T-helper 1 cell treated with Interleukin-12 subunit alpha and Interleukin-12 subunit beta and Interleukin-4 antibody, amounts not matched to agents 30 ng/mL and 1 ng/mL, for 36 hours (primary cell): ENCODE data around the gene MTARC1. TPM values are rescaled to one million over a fixed set of nuclear protein-coding genes. Genes with fewer than 3 reads are reported as not detected.

Experiments used
- intact Hi-C: fragments of 100-400 bp; cut with micrococcal nuclease; formaldehyde crosslinking; loops from one replicate; pipeline ENCODE4 v1.15.1; 2024
- total RNA-seq: library from RNA; stranded (reverse); gene quantifications from 2 replicates; pipeline ENCODE4 v1.2.3, GENCODE V29; 2022

Gene MTARC1
- total RNA-seq = not detected in 2 replicates

GRCh38 chr1:220786337-220787068 lies at the start of gene MTARC1:
TSS of gene MTARC1 (plus strand) at chr1:220786913. CDS start at chr1:220786945, 32 bp downstream.
- intact Hi-C loops = no loop called here

GRCh38 chr1:220741349-220741748 lies 45.4 kb upstream of the MTARC1 start:
- intact Hi-C loops = no loop called here

GRCh38 chr1:220741825-220742224 lies 44.9 kb upstream of the MTARC1 start:
- intact Hi-C loops = no loop called here

GRCh38 chr1:220742520-220742919 lies 44.2 kb upstream of the MTARC1 start:
- intact Hi-C loops = no loop called here

- intact Hi-C loops = no loop called here
These were observed 39.9 kb upstream of the MTARC1 start for GRCh38 chr1:220746851-220747250.

- intact Hi-C loops = no loop called here
These were observed 39.1 kb upstream of the MTARC1 start for GRCh38 chr1:220747437-220748088.

DNA sequence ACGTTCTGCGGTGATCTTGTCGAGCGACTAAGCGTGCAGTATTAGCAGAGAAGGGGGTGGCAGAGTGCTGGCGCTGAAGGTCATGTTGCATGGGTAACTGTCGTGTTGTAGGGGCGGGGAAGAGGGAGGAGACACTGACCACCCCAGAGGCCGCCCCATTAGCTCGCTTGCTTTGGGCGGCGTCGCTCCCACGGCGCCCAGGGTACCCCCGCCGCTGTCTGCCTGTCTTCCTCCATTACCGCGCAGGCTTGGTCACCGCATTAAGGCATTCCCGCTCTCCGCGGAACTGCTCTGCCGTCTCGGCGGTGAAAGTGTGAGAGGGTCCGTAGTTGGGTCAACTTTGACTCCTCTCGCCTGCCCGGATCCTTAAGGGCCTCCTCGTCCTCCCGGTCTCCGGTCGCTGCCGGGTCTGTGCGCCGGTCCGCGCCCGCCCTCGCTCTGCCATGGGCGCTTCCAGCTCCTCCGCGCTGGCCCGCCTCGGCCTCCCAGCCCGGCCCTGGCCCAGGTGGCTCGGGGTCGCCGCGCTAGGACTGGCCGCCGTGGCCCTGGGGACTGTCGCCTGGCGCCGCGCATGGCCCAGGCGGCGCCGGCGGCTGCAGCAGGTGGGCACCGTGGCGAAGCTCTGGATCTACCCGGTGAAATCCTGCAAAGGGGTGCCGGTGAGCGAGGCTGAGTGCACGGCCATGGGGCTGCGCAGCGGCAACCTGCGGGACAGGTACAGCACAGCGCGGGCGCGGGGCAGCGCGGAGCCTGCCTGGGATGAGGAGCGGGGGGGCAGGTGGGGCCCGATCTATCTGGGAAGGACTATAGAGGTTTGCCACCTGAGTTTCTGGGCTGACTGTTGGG lies 38.4 kb upstream of the MTARC1 start, which contains the start of gene MTARC2:
Gene MTARC2, plus strand, starts transcription at position 234 of the 846 bp plus-strand sequence. Its CDS starts 210 bp downstream, at position 444.
- intact Hi-C loops = no loop called here

DNA sequence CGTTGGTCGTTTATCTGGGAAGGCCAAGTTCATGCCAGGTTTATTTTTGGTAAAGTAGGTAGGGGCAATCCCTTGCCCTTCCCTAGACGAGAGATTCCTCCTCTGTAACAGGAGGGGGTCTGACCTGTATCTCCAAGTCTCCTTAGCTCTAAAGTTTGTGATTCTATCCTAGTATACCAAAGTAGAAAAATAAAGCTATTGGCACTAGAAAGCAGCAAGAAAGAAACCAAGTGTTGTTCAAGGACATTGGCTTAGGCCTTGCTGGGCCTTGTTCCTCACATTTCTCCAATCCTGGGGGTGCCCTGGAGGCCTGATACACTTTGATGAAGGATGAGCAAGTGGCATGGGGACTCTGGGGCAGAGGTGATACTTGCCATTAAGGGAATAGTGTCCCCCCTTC lies 37.8 kb upstream of the MTARC1 start:
- intact Hi-C loops = no loop called here

DNA sequence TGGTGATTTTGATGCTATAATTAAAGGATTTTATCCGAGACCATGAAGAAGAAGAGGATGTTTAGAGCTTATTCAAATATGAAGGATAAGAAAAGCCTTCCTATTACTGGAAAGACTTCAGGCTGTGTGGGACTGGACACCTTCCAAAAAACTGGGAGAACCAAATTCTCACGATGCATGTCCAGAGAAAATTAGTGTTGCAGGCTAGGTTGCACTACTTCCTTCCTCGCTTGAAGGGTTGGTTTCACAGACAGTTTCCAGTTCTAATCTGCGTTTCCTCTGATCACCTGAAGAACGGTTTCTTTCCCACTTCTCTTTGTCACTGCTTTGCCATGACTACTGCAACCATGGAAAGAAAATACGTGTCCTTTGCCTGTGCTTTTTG lies 36.6 kb upstream of the MTARC1 start:
- intact Hi-C loops = no loop called here

DNA sequence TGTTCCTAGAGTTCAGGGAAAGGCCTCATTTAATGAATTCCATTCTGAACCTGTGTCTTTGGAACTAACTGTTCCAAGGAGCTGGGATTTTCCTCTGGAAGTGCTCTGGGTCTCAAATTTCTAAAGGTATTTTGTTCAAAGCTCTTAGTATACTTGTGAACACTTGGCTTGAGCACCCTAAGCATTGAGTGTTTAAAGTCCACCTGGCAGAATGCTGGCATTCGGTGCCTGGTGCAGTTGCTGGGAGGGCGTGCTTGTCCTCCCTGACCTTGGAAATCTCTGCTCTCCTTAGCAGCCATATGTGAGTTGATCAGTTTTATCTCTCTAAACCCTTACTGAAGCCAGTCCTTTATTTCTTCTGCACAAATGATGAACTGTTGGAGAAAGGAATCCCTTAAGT lies 35.6 kb upstream of the MTARC1 start:
- intact Hi-C loops = no loop called here

DNA sequence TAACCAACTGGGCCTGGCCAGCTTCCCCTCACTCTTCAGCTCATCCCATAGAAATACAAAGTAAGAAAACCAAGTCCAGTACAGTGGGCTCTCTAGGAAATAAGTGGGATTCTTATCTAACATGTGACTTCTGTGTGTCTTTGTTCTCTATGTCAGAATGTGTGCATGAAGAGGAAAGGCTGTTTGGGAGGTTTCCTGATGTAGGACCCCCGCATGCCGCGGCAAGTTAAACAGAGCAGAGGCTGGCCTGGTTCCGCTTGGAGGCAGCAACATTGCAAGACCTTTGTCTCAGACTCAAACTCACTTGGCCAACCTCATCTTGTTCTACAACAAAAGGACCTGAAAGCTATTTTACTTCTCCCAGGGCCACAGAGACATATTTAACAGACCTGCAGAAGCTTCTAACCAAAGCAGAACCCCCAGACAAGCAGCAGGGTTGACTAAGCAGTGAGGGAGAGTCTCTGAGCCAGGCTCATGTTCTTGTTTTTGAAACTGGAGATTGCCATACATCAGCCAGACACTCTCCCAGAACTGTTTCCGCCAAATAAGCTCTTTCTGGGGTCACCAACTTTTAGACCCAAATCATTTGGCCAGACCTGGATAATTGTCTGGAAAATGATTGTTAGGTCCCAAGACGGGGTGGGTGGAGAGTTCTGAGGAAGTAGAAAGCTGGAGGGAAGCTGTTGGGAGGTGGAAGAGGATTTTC lies 32.3 kb upstream of the MTARC1 start:
- intact Hi-C loops = no loop called here

DNA sequence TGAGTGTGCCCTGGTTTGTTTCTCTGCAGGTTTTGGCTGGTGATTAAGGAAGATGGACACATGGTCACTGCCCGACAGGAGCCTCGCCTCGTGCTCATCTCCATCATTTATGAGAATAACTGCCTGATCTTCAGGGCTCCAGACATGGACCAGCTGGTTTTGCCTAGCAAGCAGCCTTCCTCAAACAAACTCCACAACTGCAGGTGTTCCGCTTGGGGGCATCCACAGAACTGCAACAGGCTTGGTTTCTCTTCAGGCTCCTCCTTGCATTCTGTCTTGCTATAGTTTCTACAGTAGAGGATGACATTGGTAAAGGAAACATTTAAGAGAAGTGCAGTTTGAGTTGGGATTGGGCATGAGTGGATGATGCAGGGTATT lies 31.8 kb upstream of the MTARC1 start:
- intact Hi-C loops = no loop called here

GRCh38 chr1:220755309-220755708 lies 31.4 kb upstream of the MTARC1 start:
- intact Hi-C loops = no loop called here

DNA sequence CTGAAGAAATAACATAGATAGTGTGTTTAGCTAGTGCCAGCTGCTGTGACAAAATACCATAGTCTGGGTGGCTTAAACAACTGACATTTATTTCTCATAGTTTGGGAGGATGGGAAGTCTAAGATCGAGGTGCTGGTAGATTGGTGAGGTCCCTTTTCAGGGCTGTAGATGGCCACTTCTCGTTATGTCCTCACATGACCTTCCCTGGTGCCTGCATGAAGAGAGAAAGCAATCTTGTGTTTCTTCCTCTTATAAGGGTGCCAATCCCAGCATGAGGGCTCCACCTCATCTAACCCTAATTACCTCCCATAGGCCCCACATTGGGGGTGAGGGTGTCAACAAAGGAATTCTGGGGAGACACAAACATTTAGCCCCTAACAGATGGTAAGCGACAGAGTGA lies 29.3 kb upstream of the MTARC1 start:
- intact Hi-C loops = no loop called here

GRCh38 chr1:220759147-220759546 lies 27.6 kb upstream of the MTARC1 start:
- intact Hi-C loops = no loop called here

- intact Hi-C loops = no loop called here
These were observed 24.9 kb upstream of the MTARC1 start for GRCh38 chr1:220761688-220762427.

- intact Hi-C loops = no loop called here
These were observed 22.0 kb upstream of the MTARC1 start for GRCh38 chr1:220764757-220765156.

- intact Hi-C loops = no loop called here
These were observed 19.2 kb upstream of the MTARC1 start for GRCh38 chr1:220767312-220768125.

DNA sequence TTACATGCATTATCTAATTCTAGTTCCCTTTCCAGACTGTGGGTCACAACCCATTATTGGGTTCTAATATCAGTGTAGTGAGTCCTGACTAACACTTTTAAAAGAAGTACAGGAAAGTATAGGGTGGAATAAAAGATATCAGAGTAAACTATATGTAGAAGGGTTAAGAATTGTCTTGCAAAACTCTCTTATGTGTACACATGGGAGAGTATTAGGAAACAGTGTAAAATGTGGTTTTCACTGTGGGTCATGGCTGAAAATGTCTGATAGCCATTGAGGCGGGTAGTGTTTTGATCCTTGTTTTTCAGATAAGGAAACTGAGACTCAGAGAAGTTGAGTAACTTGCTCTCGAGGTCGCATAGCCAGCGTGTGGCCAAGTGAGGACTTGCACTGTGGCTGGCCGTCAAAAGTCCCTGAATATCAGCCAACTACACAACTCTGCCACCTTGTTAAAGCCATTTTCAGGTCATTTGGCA lies 18.5 kb upstream of the MTARC1 start:
- intact Hi-C loops = no loop called here

GRCh38 chr1:220769205-220769604 lies 17.5 kb upstream of the MTARC1 start:
- intact Hi-C loops = no loop called here
